NCI-H2107 (cell line): ENCODE results near the gene UBE2N.
"Not testable (repeated sequence)": the region's sequence is repeated elsewhere in the genome, so short reads cannot be mapped to it uniquely, and the experiment has no call there.

Experiments
- DNase-seq: peaks from one replicate; lab custom pipeline; 2025; lab: John Stamatoyannopoulos, UW

UBE2N gene

GRCh38 chr12:93379981-93380361, 61.8 kb downstream of the UBE2N start:
- no peak for DNase-seq

GRCh38 chr12:93379326-93379980, 62.3 kb downstream of the UBE2N start:
- no peak for DNase-seq

- no peak for DNase-seq
Observed at GRCh38 chr12:93378998-93379325, 62.8 kb downstream of the UBE2N start.

GRCh38 chr12:93378196-93378997, 63.4 kb downstream of the UBE2N start:
- DNase-seq: not testable (repeated sequence)

- peak; percentile 76 for DNase-seq
Observed at GRCh38 chr12:93377252-93378195, 64.2 kb downstream of the UBE2N start, which contains the start of gene NUDT4. TSS of gene NUDT4 (plus strand) at chr12:93377925. CDS start at chr12:93378323, 398 bp downstream.

- no peak for DNase-seq
Observed at GRCh38 chr12:93376436-93377251, 65.1 kb downstream of the UBE2N start.

- no peak for DNase-seq
Observed at GRCh38 chr12:93375906-93376305, 65.8 kb downstream of the UBE2N start.

GRCh38 chr12:93373961-93374656, 67.6 kb downstream of the UBE2N start:
- DNase-seq: no peak

- DNase-seq: no peak
Observed at GRCh38 chr12:93370947-93371346, 70.8 kb downstream of the UBE2N start.

GRCh38 chr12:93369505-93369904, 72.2 kb downstream of the UBE2N start:
- no peak for DNase-seq

GRCh38 chr12:93368766-93369165, 73.0 kb downstream of the UBE2N start:
- no peak for DNase-seq

- DNase-seq: no peak
Observed at GRCh38 chr12:93366422-93366821, 75.3 kb downstream of the UBE2N start.

GRCh38 chr12:93365616-93366405, 75.9 kb downstream of the UBE2N start:
- DNase-seq: no peak

- no peak for DNase-seq
Observed at GRCh38 chr12:93363841-93364297, 77.9 kb downstream of the UBE2N start.

GRCh38 chr12:93361151-93361919, 80.4 kb downstream of the UBE2N start:
- peak; percentile 43 for DNase-seq

- no peak for DNase-seq
Observed at GRCh38 chr12:93360688-93361087, 81.1 kb downstream of the UBE2N start.

- no peak for DNase-seq
Observed at GRCh38 chr12:93358821-93359220, 82.9 kb downstream of the UBE2N start.

GRCh38 chr12:93358058-93358457, 83.7 kb downstream of the UBE2N start:
- no peak for DNase-seq

- DNase-seq: no peak
Observed at GRCh38 chr12:93356214-93356613, 85.5 kb downstream of the UBE2N start.
